Upper lobe of left lung (tissue), 4 donors: ENCODE data around the gene CCDC33.

Experiments used
- CTCF ChIP-seq, 6 experiments: fragments of 450-650 bp in 4 of 6; fragments of 200-600 bp in 2 of 6; sonication (generic) in 2 of 6; IDR thresholded peaks; one replicate each; pipeline ENCODE4 v1.5.1; 2016 to 2019; ENCODE audit warnings: antibody characterized with exemption in 6 of 6
- POLR2A ChIP-seq, 4 donors: fragments of 450-650 bp; IDR thresholded peaks; one replicate each; pipeline ENCODE4 v1.5.1; 2016 to 2017; ENCODE audit warnings: antibody characterized with exemption in 4 of 4, mild to moderate bottlenecking in 2 of 4
- POLR2AphosphoS5 ChIP-seq, 2 donors: sonication (generic); formaldehyde crosslinking; IDR thresholded peaks; one replicate each; pipeline ENCODE4 v1.5.1; 2017; ENCODE audit warnings: antibody characterized with exemption in 2 of 2

GRCh38 chr15:74261041-74261440 is 24.9 kb downstream of the CCDC33 start:
- TF ChIP-seq POLR2A (IDR thresholded peaks at IDR 0.05) (no peak), CTCF (IDR thresholded peaks at IDR 0.05) (no peak), POLR2AphosphoS5 (IDR thresholded peaks at IDR 0.05) (no peak)
